Keratinocyte (primary cell): ENCODE results near the gene TRMT5. TPM values are rescaled to one million over a fixed set of nuclear protein-coding genes. Genes with fewer than 3 reads are reported as not detected.

Source experiments
- DNase-seq: peaks from one replicate; pipeline ENCODE4 v3.0.0-alpha.2; 2011; ENCODE audit warnings: low read depth, missing footprints, low spot score
- FAIRE-seq: peaks from 2 replicates; lab custom pipeline; 2011; peaks lifted over from hg19 to GRCh38; lab: Jason Lieb, UNC
- H2AFZ ChIP-seq: 2 replicates; pipeline ENCODE4 v1.6.0; 2012; ENCODE audit warnings: low read length, control low read depth, inconsistent platforms; ENCODE audit not compliant: control insufficient read depth
- H3K27ac ChIP-seq: 2 replicates; pipeline ENCODE4 v1.5.1; 2011; ENCODE audit warnings: low read length; ENCODE audit not compliant: control insufficient read depth, insufficient read depth
- H3K27me3 ChIP-seq: 3 replicates; pipeline ENCODE4 v1.6.0; 2011; ENCODE audit warnings: low read length; ENCODE audit not compliant: control insufficient read depth, insufficient read depth; ENCODE audit errors: extremely low read depth
- H3K36me3 ChIP-seq, 2 experiments: 2 replicates in 1 of 2; 3 replicates in 1 of 2; pipeline ENCODE4 v1.5.1; 2011; ENCODE audit warnings: low read length in 2 of 2, mild to moderate bottlenecking in 1 of 2; ENCODE audit not compliant: control insufficient read depth in 2 of 2, insufficient read depth in 2 of 2; ENCODE audit errors: extremely low read depth in 1 of 2
- H3K4me1 ChIP-seq: 3 replicates; pipeline ENCODE4 v1.5.1; 2011; ENCODE audit warnings: low read length; ENCODE audit not compliant: control insufficient read depth, insufficient read depth; ENCODE audit errors: extremely low read depth
- H3K4me2 ChIP-seq: 3 replicates; pipeline ENCODE4 v1.6.0; 2011; ENCODE audit warnings: low read depth, low read length; ENCODE audit not compliant: control insufficient read depth, insufficient read depth; ENCODE audit errors: extremely low read depth
- H3K4me3 ChIP-seq, 3 experiments: fragments of 200-600 bp in 1 of 3; sonication (generic) in 1 of 3; 2 replicates in 2 of 3; 3 replicates in 1 of 3; pipeline ENCODE4 v1.5.1; 2011 to 2016; ENCODE audit warnings: low read length in 3 of 3, mild to moderate bottlenecking in 3 of 3, control low read depth in 2 of 3, inconsistent platforms in 1 of 3, low read depth in 1 of 3, mixed read lengths in 1 of 3, mixed run types in 1 of 3, moderate library complexity in 1 of 3; ENCODE audit not compliant: control insufficient read depth in 2 of 3, insufficient read depth in 2 of 3; ENCODE audit errors: extremely low read depth in 1 of 3
- H3K79me2 ChIP-seq: 2 replicates; pipeline ENCODE4 v1.6.0; 2012; ENCODE audit warnings: low read length; ENCODE audit not compliant: control insufficient read depth, insufficient read depth
- H3K9ac ChIP-seq: 3 replicates; pipeline ENCODE4 v1.6.0; 2011; ENCODE audit warnings: low read length; ENCODE audit not compliant: control insufficient read depth, insufficient read depth; ENCODE audit errors: extremely low read depth
- H3K9me1 ChIP-seq: 3 replicates; pipeline ENCODE4 v1.6.0; 2011; ENCODE audit warnings: low read length; ENCODE audit not compliant: control insufficient read depth, insufficient read depth; ENCODE audit errors: extremely low read depth
- H3K9me3 ChIP-seq: 2 replicates; pipeline ENCODE4 v1.5.1; 2012; ENCODE audit warnings: low read depth, low read length; ENCODE audit not compliant: control insufficient read depth
- H4K20me1 ChIP-seq: 3 replicates; pipeline ENCODE4 v1.6.0; 2011; ENCODE audit warnings: low read length; ENCODE audit not compliant: control insufficient read depth, insufficient read depth; ENCODE audit errors: extremely low read depth
- CTCF ChIP-seq, 3 experiments: IDR thresholded peaks in 1 of 3; conservative IDR thresholded peaks in 1 of 3; optimal IDR thresholded peaks in 1 of 3; 2 replicates in 2 of 3; 3 replicates in 1 of 3; pipeline versions ENCODE3 to v1.5.1; 2011; ENCODE audit warnings: low read length in 3 of 3, mild to moderate bottlenecking in 3 of 3, moderate library complexity in 2 of 3, control low read depth in 1 of 3, inconsistent platforms in 1 of 3; ENCODE audit not compliant: insufficient read depth in 2 of 3; ENCODE audit errors: extremely low read depth in 1 of 3
- EZH2 ChIP-seq: IDR thresholded peaks from one replicate; pipeline ENCODE4 v1.6.1; 2012; ENCODE audit warnings: inconsistent platforms, mild to moderate bottlenecking, low read length, moderate library complexity
- dilution Hi-C: fragments of 300-500 bp; cut with MboI; formaldehyde crosslinking; loops from one replicate; pipeline ENCODE4 v1.7.0; 2020; ENCODE audit warnings: low sequenced_read_pairs; ENCODE audit not compliant: extremely low pct_ligation_motif_present
- polyA minus RNA-seq, 3 experiments: library from RNA; depleted of rRNA, polyadenylated mRNA; stranded (reverse); fragments of >200 nt; gene quantifications; 1 replicate in 1 of 3; 2 replicates in 1 of 3; 3 replicates in 1 of 3; pipeline ENCODE4 v1.2.3, GENCODE V29; 2011
- polyA plus RNA-seq, 5 experiments: library from polyadenylated mRNA; depleted of rRNA in 3 of 5; stranded (reverse) in 3 of 5; stranded (forward) in 1 of 5; unstranded in 1 of 5; fragments of >200 nt; gene quantifications; 1 replicate in 1 of 5; 2 replicates in 3 of 5; 3 replicates in 1 of 5; pipeline versions ENCODE4 v1.2.1 to v1.2.3, GENCODE V29; 2011 to 2012; ENCODE audit warnings: missing spikeins in 2 of 5, low read depth in 1 of 5, low replicate concordance in 1 of 5

TRMT5 gene
- polyA plus RNA-seq (8.1 to 13.8 TPM (median 9.7 TPM) in 3 replicates), polyA minus RNA-seq (4.1 to 8.7 TPM (median 5.3 TPM) in 3 replicates)
- 12.4 TPM for polyA plus RNA-seq (2011; ENCODE audit: low read depth)
- 5.9 and 12.9 TPM in 2 replicates for polyA plus RNA-seq (2011; cell fraction: cytosol; rRNA removed)
- 8.6 and 13.2 TPM in 2 replicates for polyA plus RNA-seq (2011; cell fraction: nucleus; rRNA removed)
- polyA plus RNA-seq (2012; ENCODE audit: low replicate concordance) = 9.3 and 12.1 TPM in 2 replicates
- polyA minus RNA-seq (2011; cell fraction: cytosol; rRNA and poly(A)+ RNA removed) = 4.4 TPM
- polyA minus RNA-seq (2011; cell fraction: nucleus; rRNA and poly(A)+ RNA removed) = 4.0 and 10.5 TPM in 2 replicates

- H3K4me1 ChIP-seq = peaks cover 26% of the 10 kb centered on the region
- peak within 1 kb of the TSS; percentile 99 for H2AFZ ChIP-seq
- FAIRE-seq (peak; percentile 88), DNase-seq (peak; percentile 59)
- no peaks in the 10 kb centered on the region for H4K20me1 ChIP-seq
- no peaks in the 10 kb centered on the region for H3K9me1 ChIP-seq
- H3K9me3 ChIP-seq = no peaks in the 10 kb centered on the region
- H3K4me3 ChIP-seq = peak within 1 kb of the TSS; percentile 82 to 98 (median 88)
- no peaks in the 10 kb centered on the region for H3K27me3 ChIP-seq
- peak within 1 kb of the TSS; percentile 99 for H3K4me2 ChIP-seq
- peak within 1 kb of the TSS; percentile 98 for H3K27ac ChIP-seq
- peaks cover 2 to 12% of the 10 kb centered on the region in 2 experiments for H3K36me3 ChIP-seq
- peaks cover 25% of the 10 kb centered on the region for H3K79me2 ChIP-seq
- no peak for TF ChIP-seq EZH2
- TF ChIP-seq CTCF (optimal IDR thresholded peaks at IDR 0.05 in 1 of 3, IDR thresholded peaks at IDR 0.05 in 1 of 3, conservative IDR thresholded peaks at IDR 0.05 in 1 of 3; ENCODE audit: extremely low read depth in 1 of 3, insufficient read depth in 2 of 3, low read length in 3 of 3) = no peak
- H3K9ac ChIP-seq = peak within 1 kb of the TSS; percentile 98
- dilution Hi-C loops = no loop called here
Observed at GRCh38 chr14:60980811-60981632, at the start of gene TRMT5, which contains the start of gene SLC38A6. Gene TRMT5, minus strand, starts transcription at chr14:60981079. Its CDS starts 106 bp downstream, at chr14:60980973. Gene SLC38A6, plus strand, starts transcription at chr14:60981245. Its CDS starts 33 bp downstream, at chr14:60981278.

GRCh38 chr14:61026526-61026925 is 45.6 kb upstream of the TRMT5 start:
- Histone ChIP-seq H3K36me3 (no peaks in the 10 kb centered on the region), H3K4me2 (no peak overlapping the region), H2AFZ (no peak overlapping the region), H3K9me1 (no peaks in the 10 kb centered on the region), H3K4me1 (peaks cover 3% of the 10 kb centered on the region), H3K4me3 (no peak overlapping the region), H4K20me1 (no peaks in the 10 kb centered on the region), H3K27ac (no peak overlapping the region), H3K27me3 (no peaks in the 10 kb centered on the region), H3K79me2 (no peaks in the 10 kb centered on the region), H3K9me3 (no peaks in the 10 kb centered on the region), H3K9ac (no peak overlapping the region)
- DNase-seq = no peak
- no peak for TF ChIP-seq EZH2
- no peak for FAIRE-seq
- dilution Hi-C loops = no loop called here
